MM.1S (cell line): ENCODE results near the gene IRAK2.
"Not testable (repeated sequence)": the region's sequence is repeated elsewhere in the genome, so short reads cannot be mapped to it uniquely, and the experiment has no call there.

Experiments
- DNase-seq: peaks from one replicate; pipeline ENCODE4 v3.0.0-alpha.2; 2015
- H2AFZ ChIP-seq: fragments of 300-600 bp; sonication (generic); 2 replicates; pipeline ENCODE4 v1.6.0; 2016; ENCODE audit warnings: antibody characterized with exemption, low read length
- H3F3A ChIP-seq: fragments of 300-600 bp; sonication (generic); 2 replicates; pipeline ENCODE4 v1.6.1; 2016; ENCODE audit warnings: mild to moderate bottlenecking, antibody characterized with exemption, low read length, moderate library complexity, mixed read lengths; ENCODE audit not compliant: insufficient read depth
- H3K27ac ChIP-seq: fragments of 300-600 bp; sonication (generic); 2 replicates; pipeline ENCODE4 v1.5.1; 2016; ENCODE audit warnings: mild to moderate bottlenecking, low read length
- H3K27me3 ChIP-seq: fragments of 300-600 bp; sonication (generic); replicated peaks from 2 replicates; pipeline ENCODE4 v1.6.0; 2016; ENCODE audit warnings: low read length; ENCODE audit not compliant: insufficient read depth
- H3K36me3 ChIP-seq: fragments of 300-600 bp; sonication (generic); replicated peaks from 2 replicates; pipeline ENCODE4 v1.6.1; 2016; ENCODE audit warnings: mild to moderate bottlenecking, low read length, mixed read lengths; ENCODE audit not compliant: insufficient read depth
- H3K4me1 ChIP-seq: fragments of 300-600 bp; sonication (generic); 2 replicates; pipeline ENCODE4 v1.6.1; 2016; ENCODE audit warnings: low read length, mixed read lengths
- H3K4me2 ChIP-seq: fragments of 300-600 bp; sonication (generic); 2 replicates; pipeline ENCODE4 v1.6.0; 2016; ENCODE audit warnings: low read depth, low read length
- H3K4me3 ChIP-seq: fragments of 300-600 bp; sonication (generic); 2 replicates; pipeline ENCODE4 v1.5.1; 2016; ENCODE audit warnings: low read length, mixed read lengths
- H3K79me2 ChIP-seq: fragments of 300-600 bp; sonication (generic); 2 replicates; pipeline ENCODE4 v1.6.1; 2016; ENCODE audit warnings: mixed run types, low read length, mixed read lengths
- H3K9ac ChIP-seq: fragments of 300-600 bp; sonication (generic); 2 replicates; pipeline ENCODE4 v1.6.1; 2016; ENCODE audit warnings: low read length, mixed read lengths
- H3K9me2 ChIP-seq: fragments of 300-600 bp; sonication (generic); replicated peaks from 2 replicates; pipeline ENCODE4 v1.6.1; 2016; ENCODE audit warnings: mild to moderate bottlenecking, low read length, mixed read lengths; ENCODE audit not compliant: insufficient read depth
- H3K9me3 ChIP-seq: fragments of 300-600 bp; sonication (generic); replicated peaks from 2 replicates; pipeline ENCODE4 v1.6.1; 2016; ENCODE audit warnings: mild to moderate bottlenecking, low read length, mixed read lengths; ENCODE audit not compliant: insufficient read depth
- H4K20me1 ChIP-seq: fragments of 300-600 bp; sonication (generic); 2 replicates; pipeline ENCODE4 v1.6.1; 2016; ENCODE audit warnings: mild to moderate bottlenecking, low read length, moderate library complexity, mixed read lengths; ENCODE audit not compliant: insufficient read depth
- CTCF ChIP-seq: fragments of 300-600 bp; sonication (generic); IDR thresholded peaks from 2 replicates; pipeline ENCODE4 v1.5.1; 2016; ENCODE audit warnings: antibody characterized with exemption, low read length, mixed read lengths
- EZH2 ChIP-seq: fragments of 300-600 bp; sonication (generic); optimal IDR thresholded peaks from 2 replicates; pipeline ENCODE3; 2017; ENCODE audit warnings: low read depth, mild to moderate bottlenecking, antibody characterized with exemption, low read length, mixed read lengths
- EZH2phosphoT487 ChIP-seq: fragments of 300-600 bp; sonication (generic); IDR thresholded peaks from 2 replicates; pipeline ENCODE4 v1.6.1; 2018; ENCODE audit warnings: antibody characterized with exemption, low read length

The IRAK2 gene

DNA sequence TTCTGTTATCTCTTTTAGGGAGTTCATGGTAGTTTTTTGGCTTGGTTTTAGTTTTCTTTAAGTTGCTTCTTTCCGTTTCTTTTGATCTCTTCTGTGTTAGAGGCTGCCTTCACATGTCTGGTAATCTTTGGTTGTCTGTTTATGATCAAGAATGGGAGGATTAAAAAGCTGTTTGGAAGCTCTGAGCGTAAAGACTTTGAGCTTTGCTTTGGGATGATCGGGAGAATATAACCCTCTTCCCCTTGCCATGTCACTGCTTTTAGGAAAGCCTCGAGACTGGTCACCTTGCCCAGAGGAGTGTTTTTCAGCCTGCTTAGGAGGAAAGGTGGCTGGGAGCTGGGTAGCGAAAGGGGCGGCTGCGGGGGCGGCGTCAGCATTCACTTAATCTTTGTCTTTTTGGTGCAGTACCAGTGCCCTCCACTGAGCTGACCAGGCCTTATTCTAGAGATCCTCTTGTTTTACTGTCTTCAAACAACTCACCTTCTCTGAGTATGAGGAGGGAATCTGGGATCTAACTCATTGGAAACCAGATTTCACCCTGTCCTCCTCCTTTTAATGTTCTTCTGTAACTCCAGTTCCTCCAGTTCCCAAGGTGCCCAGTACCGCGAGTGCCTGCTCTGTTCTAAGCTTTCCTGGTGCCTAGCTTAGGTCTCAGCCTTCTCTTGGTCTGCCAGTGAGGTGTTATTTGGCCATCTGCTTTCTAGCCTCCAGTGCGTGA is 99.1 kb downstream of the IRAK2 start:
- no peak for DNase-seq
- Histone ChIP-seq H3K79me2 (peaks cover 96% of the 10 kb centered on the region), H2AFZ (no peak overlapping the region), H3K4me1 (no peaks in the 10 kb centered on the region), H3K27ac (no peak overlapping the region), H3F3A (no peaks in the 10 kb centered on the region), H3K36me3 (peaks cover 24% of the 10 kb centered on the region), H4K20me1 (peaks cover 4% of the 10 kb centered on the region; the same call in 1 of the 2 replicates), H3K9ac (no peak overlapping the region), H3K4me2 (no peak overlapping the region), H3K4me3 (no peak overlapping the region), H3K9me3 (no peaks in the 10 kb centered on the region), H3K27me3 (no peaks in the 10 kb centered on the region), H3K9me2 (no peaks in the 10 kb centered on the region)
- TF ChIP-seq EZH2phosphoT487 (no peak), EZH2 (no peak), CTCF (peak; percentile 35)

GRCh38 chr3:10265833-10266232 is 101.1 kb downstream of the IRAK2 start:
- no peak for TF ChIP-seq CTCF
- TF ChIP-seq EZH2phosphoT487, result no peak
- no peak for TF ChIP-seq EZH2
- H3K9me3 ChIP-seq, result no peaks in the 10 kb centered on the region
- no peaks in the 10 kb centered on the region for H3K9me2 ChIP-seq
- peaks cover 96% of the 10 kb centered on the region for H3K79me2 ChIP-seq
- no peaks in the 10 kb centered on the region for H3K27me3 ChIP-seq
- H4K20me1 ChIP-seq, result no peaks in the 10 kb centered on the region; the same call in 1 of the 2 replicates
- no peaks in the 10 kb centered on the region for H3F3A ChIP-seq
- H3K36me3 ChIP-seq, result peaks cover 29% of the 10 kb centered on the region
- no peaks in the 10 kb centered on the region for H3K4me1 ChIP-seq
- no peak overlapping the region for H3K9ac ChIP-seq
- H3K4me3 ChIP-seq, result no peak overlapping the region
- DNase-seq, result no peak
- H3K27ac ChIP-seq, result no peak overlapping the region
- no peak overlapping the region for H2AFZ ChIP-seq
- no peak overlapping the region for H3K4me2 ChIP-seq

- not testable (repeated sequence) for H2AFZ ChIP-seq, H3K4me2 ChIP-seq, H3K4me3 ChIP-seq, H3K4me1 ChIP-seq, H3K27me3 ChIP-seq, DNase-seq, H3K9me3 ChIP-seq, H3K9ac ChIP-seq, H3F3A ChIP-seq, H3K27ac ChIP-seq, H3K9me2 ChIP-seq, H4K20me1 ChIP-seq
- Histone ChIP-seq H3K36me3 (peaks cover 31% of the 10 kb centered on the region), H3K79me2 (peaks cover 98% of the 10 kb centered on the region)
These were observed 102.2 kb downstream of the IRAK2 start for GRCh38 chr3:10266936-10267335.

GRCh38 chr3:10268116-10268515 is 103.4 kb downstream of the IRAK2 start:
- H3K9ac ChIP-seq, result no peak overlapping the region
- H3K9me3 ChIP-seq, result no peaks in the 10 kb centered on the region
- peaks cover 30% of the 10 kb centered on the region for H3K36me3 ChIP-seq
- no peak overlapping the region for H3K4me3 ChIP-seq
- 0 out of 2 replicates have a peak, but pooled peaks cover 3% of the 10 kb centered on the region for H3K4me1 ChIP-seq
- no peak for DNase-seq
- peaks cover 98% of the 10 kb centered on the region for H3K79me2 ChIP-seq
- no peaks in the 10 kb centered on the region for H3K27me3 ChIP-seq
- H4K20me1 ChIP-seq, result no peaks in the 10 kb centered on the region; the same call in 1 of the 2 replicates
- H3K4me2 ChIP-seq, result no peak overlapping the region
- no peaks in the 10 kb centered on the region for H3K9me2 ChIP-seq
- no peak overlapping the region for H3K27ac ChIP-seq
- no peaks in the 10 kb centered on the region for H3F3A ChIP-seq
- H2AFZ ChIP-seq, result no peak overlapping the region
- no peak for TF ChIP-seq EZH2phosphoT487
